Measurements from ENCODE around the gene KIAA1958.

The KIAA1958 gene

DNA sequence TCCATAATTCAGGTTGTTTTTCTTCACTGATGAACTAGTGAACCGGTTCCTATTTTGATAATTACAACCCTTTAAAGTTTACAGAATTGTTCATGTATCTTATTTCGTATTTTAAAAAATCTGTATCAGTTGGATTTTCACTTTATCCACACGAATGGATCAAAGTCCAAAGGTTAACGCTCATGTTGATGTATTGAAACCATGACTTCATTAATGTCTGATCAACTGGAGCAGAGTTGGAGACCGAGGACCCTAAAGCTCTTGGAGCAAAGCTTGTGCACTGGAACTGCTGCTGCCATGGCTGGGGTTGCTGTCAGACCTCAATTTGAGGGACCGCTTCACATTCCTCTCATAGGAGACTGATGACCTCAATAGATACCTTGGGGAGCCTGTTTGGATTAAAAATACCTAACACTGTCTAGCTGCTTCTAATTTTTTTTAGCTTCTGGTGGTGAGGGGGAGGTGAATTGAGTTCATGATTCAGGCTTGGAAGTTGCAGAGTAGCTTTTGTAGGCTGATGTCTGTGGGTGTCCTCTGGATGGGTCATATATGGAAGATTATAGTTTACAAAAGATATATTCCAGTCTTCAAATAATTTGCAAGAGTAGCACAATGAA is 45.1 kb downstream of the KIAA1958 start:
- DNase-seq: no peak

DNA sequence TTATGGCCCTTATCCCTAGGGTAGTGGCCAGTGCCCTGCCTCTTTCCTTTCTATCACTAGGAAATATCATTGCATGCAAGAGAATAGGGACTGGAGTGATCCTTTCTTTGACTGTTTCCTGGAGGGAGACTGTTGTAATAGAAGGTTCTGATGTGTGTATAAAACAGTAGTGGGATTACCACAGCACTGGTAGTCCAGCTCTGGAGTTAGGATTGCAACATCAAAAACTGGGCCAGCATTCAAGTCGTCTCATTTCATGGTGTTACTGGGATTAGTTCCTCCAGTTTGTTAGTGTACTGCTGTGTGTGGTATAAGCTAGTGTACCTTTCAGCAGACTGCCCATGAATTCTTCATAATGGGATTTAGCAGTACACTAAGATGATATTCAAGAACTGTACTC is 45.8 kb downstream of the KIAA1958 start:
- DNase-seq: no peak

DNA sequence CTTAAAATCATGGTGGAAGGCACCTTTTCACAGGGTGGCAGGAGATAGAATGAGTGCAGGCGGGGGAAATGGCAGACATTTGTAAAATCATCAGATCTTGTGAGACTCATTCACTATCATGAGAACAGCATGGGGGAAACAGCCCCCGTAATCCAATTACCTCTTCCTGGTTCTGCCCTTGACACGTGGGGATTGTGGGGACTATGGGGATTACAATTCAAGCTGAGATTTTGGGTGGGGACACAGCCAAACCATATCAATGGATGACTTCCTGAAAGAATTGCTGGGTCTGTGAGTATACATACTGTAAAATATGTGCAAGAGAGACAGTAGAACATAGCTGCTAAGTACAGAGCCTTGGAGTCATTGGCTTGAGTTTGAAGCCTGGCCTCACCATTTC is 47.0 kb downstream of the KIAA1958 start:
- DNase-seq: no peak

DNA sequence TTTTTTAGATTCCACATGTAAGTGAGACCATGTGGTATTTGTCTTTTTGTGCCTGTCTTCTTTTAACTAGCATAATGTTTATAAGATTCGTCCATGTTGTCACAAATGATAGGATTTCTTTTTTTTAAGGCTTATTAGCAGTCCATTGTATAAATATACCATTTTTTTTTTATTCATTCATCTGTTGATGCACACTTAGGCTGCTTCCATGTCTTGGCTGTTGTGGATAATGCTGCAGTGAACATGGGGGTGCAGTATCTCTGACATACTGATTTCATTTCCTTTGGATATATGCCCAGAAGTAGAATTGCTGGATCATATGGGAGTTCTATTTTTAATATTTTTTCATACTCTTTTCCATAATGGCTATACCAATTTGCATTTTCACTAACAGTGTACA is 48.7 kb downstream of the KIAA1958 start:
- no peak for DNase-seq

DNA sequence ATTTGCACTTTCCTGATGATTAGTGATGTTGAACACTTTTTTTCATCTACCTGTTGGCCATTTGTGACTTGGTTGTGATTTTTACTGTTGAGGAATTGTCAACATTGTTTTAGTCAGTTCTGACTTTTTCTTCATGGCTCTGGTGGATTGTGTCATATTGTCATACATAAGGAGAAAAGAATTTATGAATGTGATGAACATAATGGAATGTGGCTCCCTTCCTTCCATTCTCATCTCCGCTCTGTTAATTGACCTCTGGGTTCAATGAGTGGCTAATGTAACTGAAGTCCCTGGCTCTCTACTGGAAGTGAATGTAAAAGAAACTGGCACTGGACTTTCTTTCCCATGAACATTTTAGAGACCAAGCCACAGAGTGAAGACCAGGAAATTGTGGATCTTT is 49.2 kb downstream of the KIAA1958 start:
- no peak for DNase-seq

DNA sequence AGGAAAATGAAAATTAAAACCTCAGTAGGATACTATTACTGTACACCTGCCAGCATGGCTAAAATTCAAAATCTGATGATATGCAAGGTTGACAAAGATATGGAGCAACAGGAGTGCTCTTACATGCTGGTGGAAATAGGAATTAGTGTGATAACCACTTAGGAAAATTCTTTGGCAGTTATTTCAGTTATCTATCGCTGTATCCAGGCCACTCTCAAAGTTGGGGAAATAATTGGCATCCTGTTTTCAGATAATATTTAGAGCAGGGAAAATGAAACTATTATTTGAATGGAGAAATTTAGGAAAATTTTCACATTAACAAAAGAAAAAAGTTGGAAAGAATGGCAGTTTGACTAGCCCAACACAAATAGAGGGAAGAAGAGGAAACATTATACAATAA is 50.9 kb downstream of the KIAA1958 start:
- DNase-seq: no peak

DNA sequence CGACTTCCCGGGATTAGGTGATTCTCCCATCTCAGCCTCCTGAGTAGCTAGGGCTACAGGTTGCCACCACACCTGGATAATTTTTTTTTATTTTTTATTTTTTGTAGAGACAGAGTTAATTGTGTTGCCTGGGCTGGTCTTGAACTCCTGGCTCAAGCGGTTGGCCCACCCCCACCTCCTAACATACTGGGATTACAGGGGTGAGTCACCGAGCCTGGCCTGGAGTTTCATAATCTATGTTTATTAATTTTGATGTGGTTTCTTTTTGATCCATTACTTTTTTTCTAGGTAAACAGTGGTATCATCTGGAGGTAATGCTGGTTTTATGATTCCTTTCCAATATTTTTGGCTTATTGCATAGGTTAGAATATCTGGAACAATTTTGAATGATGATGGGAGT is 54.2 kb downstream of the KIAA1958 start:
- DNase-seq: no peak

DNA sequence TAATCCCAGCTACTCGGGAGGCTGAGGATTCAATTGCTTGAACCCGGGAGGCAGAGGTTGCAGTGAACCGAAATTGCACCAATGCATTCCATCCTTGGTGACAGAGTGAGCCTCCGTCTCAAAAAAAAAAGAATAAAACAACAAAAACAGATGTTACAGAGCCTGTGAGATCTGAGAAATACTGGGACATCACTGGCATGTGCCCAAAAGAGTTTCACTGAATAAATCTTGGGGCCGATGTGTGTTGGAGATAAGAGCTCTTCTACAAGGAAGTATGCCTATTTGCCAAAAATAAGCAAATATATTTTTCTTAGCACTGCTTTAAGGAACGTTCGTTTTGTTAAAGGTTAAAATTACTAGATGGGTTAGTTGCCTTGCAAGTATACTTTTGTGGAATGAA is 55.1 kb downstream of the KIAA1958 start:
- DNase-seq: no peak

DNA sequence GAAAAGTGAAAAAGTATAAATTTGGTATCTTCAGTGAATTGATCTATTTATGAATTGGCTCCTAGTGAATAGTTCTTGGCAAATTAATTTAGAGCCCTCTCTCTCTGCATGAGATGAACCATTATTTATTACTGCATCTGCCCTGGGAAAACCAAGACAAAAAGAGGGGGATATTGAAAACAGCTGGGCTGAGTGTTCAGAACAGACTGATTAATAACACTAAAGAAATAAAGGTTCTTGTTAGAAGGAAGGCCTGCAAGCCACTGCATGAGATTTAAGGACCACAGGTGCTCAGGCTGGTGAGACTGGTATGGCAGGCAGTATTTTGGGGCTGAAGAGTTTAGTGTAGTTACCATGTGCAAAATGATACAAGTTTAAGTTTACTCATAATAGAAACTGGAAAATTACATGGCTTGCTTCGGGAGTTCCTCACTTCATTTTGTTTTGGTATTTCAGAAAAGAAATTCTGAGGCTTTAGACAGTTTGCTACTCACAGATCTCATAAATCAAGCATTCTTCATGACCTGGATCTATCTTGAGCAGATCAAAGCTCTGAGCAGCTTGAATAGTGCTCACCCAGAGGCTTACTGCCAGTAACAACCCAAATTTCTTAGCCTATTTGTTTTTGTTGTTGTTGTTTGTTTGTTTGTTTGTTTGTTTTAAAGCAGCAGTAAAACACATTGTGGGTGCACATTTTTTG is 56.1 kb downstream of the KIAA1958 start:
- no peak for DNase-seq

DNA sequence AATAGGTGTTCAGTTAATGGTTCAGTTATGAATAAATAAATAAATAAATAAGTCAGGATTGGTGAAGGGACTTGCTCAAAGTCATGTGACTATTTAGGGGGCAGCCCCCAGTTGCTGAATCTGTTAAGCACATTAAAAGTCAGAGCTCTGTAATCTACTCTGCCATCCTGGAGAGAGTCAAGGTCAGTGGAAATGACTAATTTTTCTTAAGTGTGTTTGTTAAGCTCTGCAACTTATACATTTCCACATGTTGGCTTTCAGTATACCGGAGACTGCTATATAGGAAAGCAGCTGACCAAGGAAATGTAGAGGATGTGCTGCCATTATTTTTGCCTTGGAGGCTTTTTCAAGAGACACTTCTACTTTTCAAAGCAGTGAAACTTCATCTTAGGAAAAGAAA is 57.9 kb downstream of the KIAA1958 start:
- DNase-seq: no peak

DNA sequence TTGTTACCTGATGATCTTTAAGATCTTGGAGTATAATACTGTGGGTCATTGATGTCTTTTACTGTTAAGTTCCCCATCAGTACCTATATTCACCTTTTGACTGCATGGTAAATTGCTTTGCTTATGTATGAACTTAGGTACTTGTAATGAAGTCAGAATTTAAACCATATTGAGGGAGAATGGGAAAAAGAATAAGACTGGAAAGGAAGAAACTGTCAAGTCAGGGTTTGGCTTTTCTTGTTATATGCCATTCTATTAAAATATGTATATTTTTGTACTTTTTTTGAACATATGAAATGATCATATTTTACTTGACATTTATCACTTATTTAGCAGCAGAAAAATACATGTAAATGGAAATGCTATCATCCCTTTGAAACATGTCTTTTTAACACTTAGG is 58.6 kb downstream of the KIAA1958 start:
- no peak for DNase-seq

DNA sequence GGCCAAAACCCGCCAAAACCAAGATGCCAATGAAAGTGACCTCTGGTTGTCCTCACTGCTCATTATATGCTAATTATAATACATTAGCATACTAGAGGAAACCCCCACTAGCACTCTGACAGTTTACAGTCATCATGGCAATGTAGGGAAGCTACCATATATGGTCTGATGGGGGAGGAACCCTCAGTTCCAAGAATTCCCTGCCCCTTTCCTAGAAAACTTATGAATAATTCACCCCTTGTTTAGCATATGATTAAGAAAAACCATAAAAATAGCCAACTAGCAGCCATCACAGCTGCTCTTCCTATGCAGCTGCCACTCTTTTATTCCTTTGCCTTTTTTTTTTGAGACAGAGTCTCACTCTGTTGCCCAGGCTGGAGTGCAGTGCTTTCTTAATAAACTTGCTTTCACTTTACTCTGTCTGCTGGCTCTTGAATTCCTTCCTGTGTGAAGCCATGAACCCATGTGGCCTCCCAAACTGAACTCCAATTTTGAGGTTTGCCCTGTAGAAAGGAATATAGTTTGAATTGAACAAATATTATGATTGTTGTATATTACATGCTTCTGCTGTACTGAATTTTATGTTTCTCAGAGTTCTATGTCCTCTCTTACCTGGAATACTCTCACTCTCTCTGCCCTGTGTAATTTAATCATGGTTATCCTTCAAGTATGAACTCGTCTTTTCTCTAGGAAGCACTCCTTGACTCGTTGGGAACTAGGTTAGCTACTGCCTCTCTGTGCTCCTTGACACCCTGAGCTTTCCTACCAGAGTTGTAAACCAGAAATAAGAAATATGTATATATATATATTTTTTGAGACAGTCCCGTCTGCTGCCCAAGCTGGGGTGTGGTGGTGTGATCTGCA is 59.8 kb downstream of the KIAA1958 start:
- DNase-seq: no peak

DNA sequence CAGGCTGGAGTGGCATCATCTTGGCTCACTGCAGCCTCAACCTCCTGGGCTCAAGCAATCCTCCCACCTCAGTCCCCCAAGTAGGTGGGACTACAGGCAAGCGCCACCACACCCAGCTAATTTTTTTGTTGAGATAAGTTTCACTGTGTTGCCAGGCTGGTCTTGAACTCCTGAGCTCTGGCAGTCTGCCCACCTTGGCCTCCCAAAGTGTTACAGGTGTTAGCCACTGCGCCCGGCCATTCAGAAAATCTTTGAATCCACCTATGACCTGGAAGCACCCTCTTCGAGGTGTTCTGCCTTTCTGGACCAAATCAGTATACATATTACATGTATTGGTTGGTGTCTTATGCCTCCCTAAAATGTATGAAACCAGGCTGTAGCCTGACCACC is 61.4 kb downstream of the KIAA1958 start:
- no peak for DNase-seq

DNA sequence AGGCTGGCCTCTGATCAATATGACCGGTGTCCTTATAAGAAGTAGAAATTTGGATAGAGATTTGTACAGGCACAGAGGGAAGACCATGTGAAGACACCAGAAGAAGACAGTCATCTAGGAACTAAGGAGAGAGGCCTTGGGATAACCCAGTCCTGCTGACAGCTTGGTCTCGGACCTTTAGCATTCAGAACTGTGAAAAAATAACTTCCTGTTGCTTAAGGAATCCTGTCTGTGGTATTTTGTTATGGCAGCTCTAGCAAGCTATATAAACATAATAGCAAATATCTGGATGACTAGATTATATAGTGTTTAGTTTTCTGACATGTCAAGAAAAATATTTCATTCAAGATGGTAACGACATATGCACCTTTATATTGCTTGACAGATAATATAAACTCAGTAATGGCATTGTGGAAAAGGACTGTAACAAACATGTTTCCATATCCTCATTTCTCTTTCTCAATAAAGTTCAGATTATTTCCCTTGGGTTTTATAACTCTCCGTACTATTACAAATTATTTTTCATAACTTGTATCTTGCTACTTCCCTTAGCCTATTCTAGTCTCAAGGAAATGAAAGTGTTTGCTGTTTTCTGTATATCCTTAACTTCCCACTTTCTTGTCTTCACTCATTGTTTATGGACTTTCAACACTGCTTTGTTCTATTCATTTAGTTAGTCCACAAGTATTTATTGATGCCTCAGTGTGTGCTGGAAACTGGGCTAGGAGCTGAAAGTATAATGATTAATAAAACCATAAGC is 62.4 kb downstream of the KIAA1958 start:
- no peak for DNase-seq

DNA sequence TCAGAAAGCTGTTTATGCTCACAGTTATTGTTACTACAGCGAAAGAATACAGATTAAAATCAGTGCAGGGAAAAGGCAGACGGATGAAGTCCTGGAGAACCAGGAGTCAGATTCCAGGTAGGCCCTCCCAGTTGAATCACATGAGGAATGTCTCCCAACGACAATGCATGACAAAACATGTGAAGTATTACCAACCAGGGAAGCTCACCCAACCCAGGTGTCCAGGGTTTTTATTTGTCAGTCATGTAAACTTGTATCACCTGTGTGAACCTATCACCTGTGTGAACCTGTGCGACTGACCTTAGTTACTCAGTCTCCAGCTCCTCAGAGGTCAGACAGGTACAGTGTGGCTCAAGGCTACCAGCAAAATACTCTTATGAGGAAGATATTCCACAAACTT is 63.9 kb downstream of the KIAA1958 start:
- no peak for DNase-seq

DNA sequence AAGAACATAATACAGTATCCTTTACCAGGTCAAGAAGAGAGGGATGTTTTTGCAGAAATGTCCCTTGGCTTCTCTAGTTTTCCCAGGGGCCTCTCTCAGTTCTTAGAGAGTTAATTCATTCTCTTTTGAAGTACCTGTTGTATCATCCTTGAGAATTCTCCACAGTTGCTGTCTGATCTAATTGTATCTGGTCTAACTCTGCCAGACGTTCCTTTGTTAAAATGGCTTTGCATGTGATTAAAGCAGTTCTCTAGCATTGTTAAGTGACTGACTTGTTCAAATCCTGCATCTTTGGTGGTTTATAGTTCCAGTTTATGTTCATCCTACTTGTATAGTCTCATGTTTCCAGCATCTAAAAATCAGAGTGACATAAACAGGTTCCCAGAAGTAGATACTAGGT is 65.0 kb downstream of the KIAA1958 start:
- no peak for DNase-seq

DNA sequence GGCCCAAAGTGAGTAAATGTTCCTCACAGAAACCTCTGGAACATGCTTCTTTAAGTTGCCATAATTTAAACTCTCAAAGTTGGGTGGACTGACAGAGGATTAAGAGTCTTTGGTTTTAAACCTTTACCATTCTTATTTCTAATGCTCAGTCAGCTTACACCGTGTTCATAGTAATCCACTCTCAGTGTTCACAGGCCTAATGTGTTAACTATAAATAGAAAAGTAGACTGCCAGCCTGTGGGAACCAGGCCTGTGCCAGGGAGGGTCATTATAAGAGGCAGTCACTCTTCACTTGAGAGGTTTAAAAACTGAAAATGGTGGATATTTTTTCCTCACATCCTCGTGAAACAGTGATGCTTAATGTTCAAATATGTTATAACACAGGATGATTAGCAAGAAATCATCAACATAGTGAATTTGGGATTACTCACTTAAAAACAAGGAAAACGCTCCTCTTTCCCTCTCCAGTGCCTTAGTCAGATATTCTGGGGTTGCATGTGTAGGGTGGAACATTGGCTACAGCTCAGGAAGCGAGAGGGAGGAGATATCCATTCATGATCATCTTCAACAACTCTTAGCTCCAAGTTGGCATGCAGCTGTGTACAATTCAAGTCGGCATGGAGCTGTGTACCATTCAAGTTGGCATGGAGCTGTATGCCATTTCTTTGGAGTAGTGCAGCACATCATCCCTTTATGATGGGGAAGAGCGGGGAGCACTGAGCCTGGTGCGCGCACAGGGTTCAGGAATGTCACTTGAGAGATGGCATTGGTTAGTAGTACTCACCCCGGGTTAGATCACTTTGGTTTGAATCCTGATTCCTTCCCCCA is 65.8 kb downstream of the KIAA1958 start:
- no peak for DNase-seq

DNA sequence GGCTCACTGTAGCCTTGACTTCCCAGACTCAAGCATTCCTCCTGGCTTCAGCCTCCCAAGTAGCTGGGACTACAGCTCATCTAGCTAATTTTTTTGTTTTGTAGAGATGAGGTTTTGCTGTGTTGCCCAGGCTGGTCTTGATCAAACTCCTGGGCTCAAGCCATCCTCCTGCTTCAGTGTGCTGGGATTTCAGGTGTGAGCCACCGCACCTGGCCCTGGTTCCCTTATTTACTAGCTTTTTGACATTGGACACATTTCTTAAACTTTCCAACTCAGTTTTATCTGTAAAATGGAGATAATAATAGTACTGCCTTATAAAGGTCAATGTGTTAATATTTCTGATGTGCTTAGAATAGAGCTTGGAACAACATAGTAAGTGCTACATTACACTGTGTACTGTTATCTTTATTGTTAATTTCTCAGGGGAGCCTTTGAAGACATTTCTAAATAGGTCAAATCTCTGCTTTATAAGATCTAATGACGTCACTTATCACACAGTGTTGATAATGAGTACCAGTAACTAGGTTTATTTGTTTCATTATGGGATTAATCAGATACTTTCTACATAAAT is 66.7 kb downstream of the KIAA1958 start:
- no peak for DNase-seq

DNA sequence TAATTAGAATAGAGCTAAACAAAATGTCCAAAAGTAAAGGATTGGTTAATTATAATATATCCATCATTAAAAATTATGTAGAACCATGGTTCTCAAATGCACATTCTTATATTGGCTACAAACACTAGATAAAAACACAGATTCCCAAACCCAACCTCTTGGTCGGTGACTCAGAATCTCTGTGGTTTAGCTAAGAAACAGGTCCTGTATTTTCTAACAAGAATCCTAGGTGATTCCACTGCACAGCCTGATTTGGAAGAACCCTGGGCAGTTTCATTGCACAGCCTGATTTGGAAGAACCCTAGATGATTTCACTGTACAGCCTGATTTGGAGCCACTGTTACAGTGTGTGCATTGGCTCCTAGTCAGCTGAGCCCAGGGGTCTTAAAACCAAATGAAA is 67.9 kb downstream of the KIAA1958 start:
- DNase-seq: no peak

DNA sequence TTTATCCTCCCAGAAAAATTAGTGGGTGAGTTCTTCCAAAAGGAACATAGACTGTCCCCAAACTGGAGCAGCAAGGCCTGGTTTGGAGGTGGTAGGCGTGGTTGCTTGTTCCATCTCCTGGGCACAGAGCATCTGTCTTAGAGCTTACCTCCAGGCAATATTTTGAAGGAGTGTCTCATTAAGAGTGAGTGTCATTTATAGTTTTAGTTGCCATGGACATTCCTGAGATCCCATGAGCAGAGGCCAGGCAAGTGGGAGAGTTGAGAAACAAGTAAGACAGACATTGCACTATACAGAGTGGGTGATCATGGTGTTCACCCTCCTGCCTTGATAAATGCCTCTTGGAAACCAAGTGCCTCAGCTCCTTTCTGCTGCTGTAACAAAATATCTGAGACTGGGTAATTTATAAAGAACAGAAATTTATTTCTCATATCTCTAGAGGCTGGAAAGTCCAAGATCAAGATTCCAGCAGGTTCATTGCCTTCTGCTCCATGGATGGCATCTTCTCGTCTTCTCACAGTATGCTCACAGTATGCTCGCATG is 68.5 kb downstream of the KIAA1958 start:
- no peak for DNase-seq

DNA sequence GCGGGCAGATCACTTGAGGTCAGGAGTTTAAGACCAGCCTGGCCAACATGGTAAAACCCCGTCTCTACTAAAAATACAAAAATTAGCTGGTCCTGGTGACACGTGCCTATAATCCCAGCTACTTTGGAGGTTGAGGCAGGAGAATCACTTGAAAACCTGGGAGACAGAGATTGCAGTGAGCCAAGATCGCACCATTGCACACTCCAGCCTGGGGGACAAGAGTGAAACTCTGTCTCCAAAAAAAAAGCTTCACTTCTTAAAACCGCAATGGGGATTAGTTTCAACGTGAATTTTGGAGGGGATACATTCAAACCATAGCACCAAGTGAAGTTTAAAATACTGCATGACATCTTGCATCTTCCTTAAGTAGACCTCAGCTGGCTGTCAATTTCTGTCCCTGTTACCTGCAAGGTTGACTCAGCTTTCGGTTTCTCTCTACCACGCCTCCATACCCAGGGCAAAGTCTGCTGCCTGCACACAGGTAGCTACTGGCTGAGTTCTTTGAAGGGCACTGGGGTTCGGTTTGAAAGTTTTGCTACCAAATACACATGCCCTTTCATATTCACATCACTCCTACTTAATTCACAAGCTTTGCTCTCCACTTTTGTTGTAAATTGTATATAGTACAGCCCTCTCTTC is 69.3 kb downstream of the KIAA1958 start:
- no peak for DNase-seq
